Activated CD8-positive, alpha-beta memory T cell treated with anti-CD3 and anti-CD28 coated beads for 24 hours (primary cell): ENCODE results near the gene PYCARD.
A peak's percentile ranks its signal among the peaks of the same experiment; 100 is the strongest.
"Not testable (repeated sequence)": the region's sequence is repeated elsewhere in the genome, so short reads cannot be mapped to it uniquely, and the experiment has no call there.

ENCODE experiments used
- DNase-seq: peaks from one replicate; pipeline ENCODE4 v3.0.0-alpha.2; 2020

Gene PYCARD

GRCh38 chr16:31214708-31215286 lies 12.2 kb upstream of the PYCARD start:
- no peak for DNase-seq

GRCh38 chr16:31213877-31214707 lies 11.5 kb upstream of the PYCARD start, which contains the start of gene TRIM72:
TRIM72 (plus strand) TSS chr16:31214119; CDS start chr16:31214739, 620 bp downstream.
- no peak for DNase-seq

- DNase-seq, result no peak
Measured at GRCh38 chr16:31213342-31213741, 10.8 kb upstream of the PYCARD start.

GRCh38 chr16:31206776-31207175 lies 4.2 kb upstream of the PYCARD start:
- DNase-seq, result no peak

- no peak for DNase-seq
Measured at GRCh38 chr16:31204871-31205666, 2.5 kb upstream of the PYCARD start.

GRCh38 chr16:31201582-31202413 lies 762 bp downstream of the PYCARD start:
- peak; percentile 75 for DNase-seq

- DNase-seq, result no peak
Measured at GRCh38 chr16:31200821-31201568, 1.6 kb downstream of the PYCARD start.

- DNase-seq, result not testable (repeated sequence)
Measured at GRCh38 chr16:31200111-31200510, 2.4 kb downstream of the PYCARD start.

- DNase-seq, result no peak
Measured at GRCh38 chr16:31199430-31200041, 3.0 kb downstream of the PYCARD start.

- DNase-seq, result no peak
Measured at GRCh38 chr16:31198207-31198882, 4.2 kb downstream of the PYCARD start.

- DNase-seq, result no peak
Measured at GRCh38 chr16:31196324-31197088, 6.1 kb downstream of the PYCARD start.

- DNase-seq, result not testable (repeated sequence)
Measured at GRCh38 chr16:31195861-31196260, 6.7 kb downstream of the PYCARD start.

- DNase-seq, result no peak
Measured at GRCh38 chr16:31194898-31195297, 7.7 kb downstream of the PYCARD start.

GRCh38 chr16:31193874-31194273 lies 8.7 kb downstream of the PYCARD start:
- DNase-seq, result no peak

GRCh38 chr16:31192856-31193642 lies 9.5 kb downstream of the PYCARD start:
- no peak for DNase-seq

GRCh38 chr16:31191697-31192428 lies 10.7 kb downstream of the PYCARD start:
- DNase-seq, result no peak

- no peak for DNase-seq
Measured at GRCh38 chr16:31190818-31191444, 11.6 kb downstream of the PYCARD start.

GRCh38 chr16:31190061-31190460 lies 12.5 kb downstream of the PYCARD start:
- no peak for DNase-seq
